GM19099 (cell line): ENCODE measurements around the gene STXBP1.

Experiments used
- POLR2A ChIP-seq: IDR thresholded peaks from 3 replicates; pipeline ENCODE4 v1.6.1; 2011; ENCODE audit warnings: low read depth; ENCODE audit not compliant: insufficient read length; ENCODE audit errors: extremely low read depth

The STXBP1 gene

GRCh38 chr9:127705577-127706379, 93.7 kb downstream of the STXBP1 start:
- no peak for TF ChIP-seq POLR2A

- no peak for TF ChIP-seq POLR2A
Observed at GRCh38 chr9:127706836-127707241, 94.8 kb downstream of the STXBP1 start, which contains the start of gene CFAP157. TSS of gene CFAP157 (plus strand) at chr9:127706988. CDS start at chr9:127707032, 44 bp downstream.

- no peak for TF ChIP-seq POLR2A
Observed at GRCh38 chr9:127707766-127708165, 95.7 kb downstream of the STXBP1 start.

GRCh38 chr9:127708952-127709587, 97.0 kb downstream of the STXBP1 start:
- no peak for TF ChIP-seq POLR2A

- TF ChIP-seq POLR2A = no peak
Observed at GRCh38 chr9:127710204-127710783, 98.2 kb downstream of the STXBP1 start.

- no peak for TF ChIP-seq POLR2A
Observed at GRCh38 chr9:127711226-127711701, 99.2 kb downstream of the STXBP1 start.

- TF ChIP-seq POLR2A = no peak
Observed at GRCh38 chr9:127711831-127712274, 99.8 kb downstream of the STXBP1 start.

- no peak for TF ChIP-seq POLR2A
Observed at GRCh38 chr9:127712371-127712770, 100.3 kb downstream of the STXBP1 start.

- no peak for TF ChIP-seq POLR2A
Observed at GRCh38 chr9:127712867-127713266, 100.8 kb downstream of the STXBP1 start.

- TF ChIP-seq POLR2A = no peak
Observed at GRCh38 chr9:127714020-127714750, 102.1 kb downstream of the STXBP1 start.

- no peak for TF ChIP-seq POLR2A
Observed at GRCh38 chr9:127714951-127715469, 102.9 kb downstream of the STXBP1 start.

- TF ChIP-seq POLR2A = peak; percentile 40
Observed at GRCh38 chr9:127715470-127716337, 103.6 kb downstream of the STXBP1 start, which contains the start of the genes PTRH1 and TTC16. TSS of gene PTRH1 (minus strand) at chr9:127715663. CDS start at chr9:127715639, 24 bp downstream. TSS of gene TTC16 (plus strand) at chr9:127716079. CDS start at chr9:127716146, 67 bp downstream.

GRCh38 chr9:127716412-127716811, 104.3 kb downstream of the STXBP1 start:
- no peak for TF ChIP-seq POLR2A
